Glutamatergic neuron (in vitro differentiated cells): ENCODE results near the gene TOX2. TPM values are rescaled to one million over a fixed set of nuclear protein-coding genes. Genes with fewer than 3 reads are reported as not detected.

Source experiments
- DNase-seq: peaks from one replicate; pipeline ENCODE4 v3.0.0; 2022
- H3K27ac Mint-ChIP-seq: one replicate; pipeline ENCODE4 v1.8.0; 2020; ENCODE audit warnings: mild to moderate bottlenecking, mixed read lengths, inconsistent platforms; ENCODE audit not compliant: unreplicated experiment
- H3K27me3 Mint-ChIP-seq: one replicate; pipeline ENCODE4 v1.8.0; 2020; ENCODE audit warnings: mild to moderate bottlenecking, moderate library complexity, mixed read lengths, inconsistent platforms; ENCODE audit not compliant: unreplicated experiment
- H3K36me3 Mint-ChIP-seq: one replicate; pipeline ENCODE4 v1.8.0; 2020; ENCODE audit warnings: mild to moderate bottlenecking, mixed read lengths, inconsistent platforms; ENCODE audit not compliant: unreplicated experiment
- H3K4me1 Mint-ChIP-seq: one replicate; pipeline ENCODE4 v1.8.0; 2020; ENCODE audit warnings: mild to moderate bottlenecking, low read depth, mixed read lengths, inconsistent platforms; ENCODE audit not compliant: unreplicated experiment
- H3K4me3 Mint-ChIP-seq: one replicate; pipeline ENCODE4 v1.8.0; 2020; ENCODE audit warnings: mild to moderate bottlenecking, mixed read lengths, inconsistent platforms; ENCODE audit not compliant: unreplicated experiment
- H3K9me3 Mint-ChIP-seq: one replicate; pipeline ENCODE4 v1.8.0; 2020; ENCODE audit warnings: mild to moderate bottlenecking, moderate library complexity, mixed read lengths, inconsistent platforms; ENCODE audit not compliant: unreplicated experiment
- total RNA-seq: library from RNA; stranded (reverse); fragmentation: NEBNext Ultra II Directional; extraction: Animal tissue kit (Norgen Biotek cat#: 25700); gene quantifications from one replicate; pipeline ENCODE4 v1.2.1, GENCODE V29; 2021; ENCODE audit not compliant: unreplicated experiment
- TF ChIP-seq, protein P1 (sequence below): fragments of 200-600 bp; sonication (generic); IDR thresholded peaks from one replicate; pipeline ENCODE4 v1.5.0; 2021; ENCODE audit not compliant: partially characterized antibody, unreplicated experiment

Gene TOX2
- total RNA-seq, 1 donor from 2014 or later: 11.0 TPM

DNA sequence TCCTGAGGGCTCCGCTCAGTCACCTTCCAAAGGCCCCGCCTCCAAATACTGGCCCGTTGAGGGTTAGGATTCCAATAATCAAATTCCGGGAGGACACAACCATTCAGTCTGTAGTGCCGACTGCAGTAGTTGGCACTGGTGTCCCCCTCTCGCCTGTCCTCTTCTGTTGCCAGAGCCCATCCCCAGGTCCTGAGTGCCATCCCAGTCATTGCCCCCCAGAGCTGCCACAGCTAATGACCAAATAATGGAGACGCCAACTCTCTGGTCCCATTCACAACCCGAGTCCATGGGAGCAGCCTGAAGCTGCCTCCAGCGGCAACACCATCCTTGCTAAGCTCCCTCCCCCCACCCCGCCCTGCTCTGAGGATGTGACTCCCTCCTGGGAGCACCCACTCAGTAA lies 156.4 kb downstream of the TOX2 start:
- DNase-seq: no peak
- no peaks in the 10 kb centered on the region for H3K4me1 Mint-ChIP-seq
- TF ChIP-seq, protein P1, sequence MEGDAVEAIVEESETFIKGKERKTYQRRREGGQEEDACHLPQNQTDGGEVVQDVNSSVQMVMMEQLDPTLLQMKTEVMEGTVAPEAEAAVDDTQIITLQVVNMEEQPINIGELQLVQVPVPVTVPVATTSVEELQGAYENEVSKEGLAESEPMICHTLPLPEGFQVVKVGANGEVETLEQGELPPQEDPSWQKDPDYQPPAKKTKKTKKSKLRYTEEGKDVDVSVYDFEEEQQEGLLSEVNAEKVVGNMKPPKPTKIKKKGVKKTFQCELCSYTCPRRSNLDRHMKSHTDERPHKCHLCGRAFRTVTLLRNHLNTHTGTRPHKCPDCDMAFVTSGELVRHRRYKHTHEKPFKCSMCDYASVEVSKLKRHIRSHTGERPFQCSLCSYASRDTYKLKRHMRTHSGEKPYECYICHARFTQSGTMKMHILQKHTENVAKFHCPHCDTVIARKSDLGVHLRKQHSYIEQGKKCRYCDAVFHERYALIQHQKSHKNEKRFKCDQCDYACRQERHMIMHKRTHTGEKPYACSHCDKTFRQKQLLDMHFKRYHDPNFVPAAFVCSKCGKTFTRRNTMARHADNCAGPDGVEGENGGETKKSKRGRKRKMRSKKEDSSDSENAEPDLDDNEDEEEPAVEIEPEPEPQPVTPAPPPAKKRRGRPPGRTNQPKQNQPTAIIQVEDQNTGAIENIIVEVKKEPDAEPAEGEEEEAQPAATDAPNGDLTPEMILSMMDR: no peak

DNA sequence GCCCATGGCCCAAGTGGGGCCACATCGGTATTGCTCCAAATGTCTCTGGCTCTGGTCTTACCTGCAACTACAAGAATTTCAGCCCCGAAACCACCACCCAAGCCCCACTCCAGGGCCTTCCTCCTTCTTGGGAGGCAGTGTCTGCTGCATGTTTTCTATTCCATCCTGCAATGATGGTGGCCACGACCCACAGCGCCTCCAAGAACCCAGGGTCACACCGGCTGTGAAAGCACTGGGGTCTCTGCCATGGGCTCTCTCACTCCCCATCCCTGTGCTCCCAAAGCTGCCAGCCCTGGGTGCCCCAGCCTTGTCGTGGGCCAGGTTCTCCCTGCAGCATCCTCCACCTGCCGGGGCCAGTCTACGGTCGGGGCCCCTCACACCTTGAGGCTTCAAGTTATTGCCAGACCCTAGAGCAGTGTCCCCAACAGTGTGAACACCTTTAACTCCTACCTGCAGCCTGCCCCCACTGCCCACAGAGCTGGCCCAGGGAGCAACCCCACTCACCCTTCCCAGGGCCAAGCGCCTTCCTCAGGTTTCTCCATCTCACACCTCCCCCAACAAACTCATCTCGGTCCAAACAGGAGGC lies 157.0 kb downstream of the TOX2 start:
- Mint-ChIP-seq H3K36me3 (no peaks in the 10 kb centered on the region), H3K27me3 (peaks cover 6% of the 10 kb centered on the region), H3K27ac (no peak overlapping the region), H3K4me1 (no peaks in the 10 kb centered on the region), H3K4me3 (no peak overlapping the region), H3K9me3 (no peaks in the 10 kb centered on the region)
- no peak for DNase-seq
- TF ChIP-seq, protein P1: no peak

More for the DNA sequence above, 156.4 kb downstream of the TOX2 start:
- Mint-ChIP-seq H3K27ac (no peak overlapping the region), H3K4me3 (no peak overlapping the region), H3K9me3 (no peaks in the 10 kb centered on the region), H3K36me3 (no peaks in the 10 kb centered on the region), H3K27me3 (peaks cover 6% of the 10 kb centered on the region)

DNA sequence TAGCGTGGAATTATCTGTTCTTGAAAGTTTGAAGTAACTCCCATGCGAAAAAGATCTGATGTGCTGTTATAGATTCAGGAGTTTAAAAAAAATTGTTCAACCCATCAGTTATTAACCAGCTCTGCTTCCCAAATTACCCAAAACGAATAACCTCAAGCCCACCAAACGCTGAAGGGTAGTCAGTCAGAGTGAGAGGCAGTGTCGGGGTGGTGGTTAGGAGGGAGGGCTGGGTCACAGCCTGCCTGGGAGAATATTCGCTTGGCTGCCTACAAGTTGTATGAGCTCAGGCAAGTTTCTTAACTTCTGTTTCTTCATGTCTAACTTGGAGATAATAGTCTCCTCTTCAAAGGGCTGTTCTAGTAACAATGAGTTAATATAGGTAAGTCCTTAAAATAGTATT lies 157.7 kb downstream of the TOX2 start:
- H3K4me3 Mint-ChIP-seq: no peak overlapping the region
- no peak for DNase-seq
- no peak overlapping the region for H3K27ac Mint-ChIP-seq
- H3K27me3 Mint-ChIP-seq: peaks cover 3% of the 10 kb centered on the region
- no peaks in the 10 kb centered on the region for H3K9me3 Mint-ChIP-seq
- no peaks in the 10 kb centered on the region for H3K36me3 Mint-ChIP-seq
- no peaks in the 10 kb centered on the region for H3K4me1 Mint-ChIP-seq
- TF ChIP-seq, protein P1: no peak

DNA sequence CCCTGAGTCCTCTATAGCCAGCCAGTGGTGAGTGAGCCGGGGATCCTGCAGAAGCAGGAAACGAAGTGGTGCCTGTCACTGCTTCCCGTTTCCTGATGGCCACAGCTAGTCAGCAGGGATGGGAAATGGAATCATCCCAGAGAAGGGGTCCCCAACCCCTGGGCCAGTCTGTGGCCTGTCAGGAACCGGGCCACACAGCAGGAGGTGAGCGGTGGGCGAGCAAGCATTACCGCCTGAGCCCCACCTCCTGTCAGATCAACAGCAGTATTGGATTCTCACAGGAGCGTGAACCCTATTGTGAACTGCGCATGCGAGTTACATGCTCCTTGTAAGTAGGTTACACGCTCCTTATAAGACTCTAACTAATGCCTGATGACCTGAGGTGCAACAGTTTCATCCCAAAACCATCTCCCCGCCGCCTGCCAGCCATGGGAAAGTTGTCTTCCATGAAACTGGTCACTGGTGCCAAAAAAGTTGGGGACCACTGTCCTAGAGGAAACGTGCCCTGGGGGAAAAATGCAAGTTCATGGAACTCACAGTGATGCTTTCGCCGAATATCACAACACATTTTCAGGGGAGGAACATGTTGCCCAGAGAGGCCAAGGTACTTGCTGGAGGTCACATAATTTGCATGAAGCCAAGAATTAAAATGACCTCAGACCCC lies 158.5 kb downstream of the TOX2 start:
- H3K4me3 Mint-ChIP-seq: no peak overlapping the region
- no peak for DNase-seq
- no peaks in the 10 kb centered on the region for H3K4me1 Mint-ChIP-seq
- no peaks in the 10 kb centered on the region for H3K9me3 Mint-ChIP-seq
- no peak overlapping the region for H3K27ac Mint-ChIP-seq
- no peaks in the 10 kb centered on the region for H3K36me3 Mint-ChIP-seq
- TF ChIP-seq, protein P1: no peak
- H3K27me3 Mint-ChIP-seq: peaks cover 3% of the 10 kb centered on the region

DNA sequence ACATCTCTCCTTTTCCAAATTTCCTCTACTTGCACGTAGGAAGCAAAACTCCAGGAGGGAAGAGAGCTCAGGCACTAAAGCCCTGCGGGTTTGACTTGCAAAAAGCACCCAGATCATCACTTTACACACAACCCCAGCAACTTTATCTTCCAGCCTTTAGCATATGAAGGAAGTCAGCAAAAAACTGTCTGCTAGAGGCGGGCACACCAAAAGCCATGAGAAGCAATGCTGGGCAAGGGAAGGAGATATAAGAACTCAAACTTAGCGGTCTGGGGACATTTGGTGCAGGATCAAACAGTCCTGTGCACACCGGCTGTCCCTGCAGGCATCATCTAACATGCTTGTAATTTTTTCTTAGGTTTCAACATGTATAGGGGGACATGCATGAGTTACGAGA lies 159.0 kb downstream of the TOX2 start:
- Mint-ChIP-seq H3K4me3 (no peak overlapping the region), H3K9me3 (no peaks in the 10 kb centered on the region), H3K36me3 (no peaks in the 10 kb centered on the region), H3K4me1 (no peaks in the 10 kb centered on the region), H3K27me3 (peaks cover 3% of the 10 kb centered on the region), H3K27ac (no peak overlapping the region)
- TF ChIP-seq, protein P1: no peak
- no peak for DNase-seq
